Neuronal stem cell (in vitro differentiated cells): ENCODE measurements around the gene ABCB9.

Experiments
- DNase-seq: peaks from one replicate; pipeline ENCODE4 v3.0.0-alpha.2; 2013; ENCODE audit warnings: low spot score
- H2AFZ ChIP-seq: one replicate; pipeline ENCODE4 v1.6.1; 2013; ENCODE audit warnings: mild to moderate bottlenecking, low read length, inconsistent platforms
- H2AK5ac ChIP-seq: 2 replicates; pipeline ENCODE4 v1.6.1; 2013; ENCODE audit warnings: low read depth, mild to moderate bottlenecking, inconsistent platforms, low read length, moderate library complexity, mixed read lengths
- H2BK120ac ChIP-seq: 2 replicates; pipeline ENCODE4 v1.6.1; 2013; ENCODE audit warnings: low read depth, mild to moderate bottlenecking, inconsistent platforms, low read length, moderate library complexity, mixed read lengths
- H2BK12ac ChIP-seq: one replicate; pipeline ENCODE4 v1.6.1; 2013; ENCODE audit warnings: low read length, inconsistent platforms
- H2BK15ac ChIP-seq: 2 replicates; pipeline ENCODE4 v1.6.1; 2013; ENCODE audit warnings: mild to moderate bottlenecking, low read length, inconsistent platforms, mixed read lengths
- H2BK5ac ChIP-seq: one replicate; pipeline ENCODE4 v1.6.1; 2013; ENCODE audit warnings: inconsistent platforms, mild to moderate bottlenecking, low read length, moderate library complexity
- H3K14ac ChIP-seq: one replicate; pipeline ENCODE4 v1.6.1; 2013; ENCODE audit warnings: low read length, inconsistent platforms
- H3K18ac ChIP-seq: 2 replicates; pipeline ENCODE4 v1.6.1; 2013; ENCODE audit warnings: low read length, inconsistent platforms
- H3K23ac ChIP-seq: 2 replicates; pipeline ENCODE4 v1.6.1; 2013; ENCODE audit warnings: low read depth, mild to moderate bottlenecking, mixed read lengths, low read length, inconsistent platforms; ENCODE audit not compliant: poor library complexity
- H3K27ac ChIP-seq: replicated peaks from 3 replicates; pipeline ENCODE4 v1.5.1; 2013; ENCODE audit warnings: low read length, inconsistent platforms
- H3K27me3 ChIP-seq, 3 experiments: 2 replicates each; pipeline ENCODE4 v1.6.1; 2013; ENCODE audit warnings: low read length in 3 of 3, mild to moderate bottlenecking in 2 of 3, inconsistent platforms in 1 of 3, low read depth in 1 of 3, mixed read lengths in 1 of 3, moderate library complexity in 1 of 3; ENCODE audit not compliant: control insufficient read depth in 3 of 3, insufficient read depth in 3 of 3
- H3K36me3 ChIP-seq, 2 donors: replicated peaks in 1 of 2; 2 replicates each; pipeline ENCODE4 v1.6.1; 2013; ENCODE audit warnings: low read length in 2 of 2; ENCODE audit not compliant: control insufficient read depth in 2 of 2, insufficient read depth in 2 of 2
- H3K4ac ChIP-seq: 2 replicates; pipeline ENCODE4 v1.6.1; 2013; ENCODE audit warnings: inconsistent platforms, mild to moderate bottlenecking, low read length, moderate library complexity
- H3K4me1 ChIP-seq, 2 donors: 1 replicate in 1 of 2; 2 replicates in 1 of 2; pipeline ENCODE4 v1.6.1; 2013; ENCODE audit warnings: low read length in 2 of 2, low read depth in 1 of 2; ENCODE audit not compliant: control insufficient read depth in 2 of 2, insufficient read depth in 1 of 2
- H3K4me2 ChIP-seq: one replicate; pipeline ENCODE4 v1.6.1; 2013; ENCODE audit warnings: mild to moderate bottlenecking, low read length, inconsistent platforms; ENCODE audit not compliant: insufficient read depth, poor library complexity, severe bottlenecking
- H3K4me3 ChIP-seq, 2 donors: 2 replicates each; pipeline ENCODE4 v1.5.1; 2013; ENCODE audit warnings: low read length in 2 of 2, mild to moderate bottlenecking in 2 of 2, inconsistent platforms in 1 of 2, moderate library complexity in 1 of 2
- H3K79me1 ChIP-seq: one replicate; pipeline ENCODE4 v1.6.1; 2013; ENCODE audit warnings: low read depth, mild to moderate bottlenecking, inconsistent platforms, low read length, moderate library complexity
- H3K9ac ChIP-seq: one replicate; pipeline ENCODE4 v1.6.1; 2013; ENCODE audit warnings: mild to moderate bottlenecking, low read depth, low read length, inconsistent platforms; ENCODE audit not compliant: poor library complexity
- H3K9me3 ChIP-seq, 2 donors: replicated peaks in 1 of 2; 2 replicates each; pipeline versions ENCODE3 to v1.6.1; 2013; ENCODE audit warnings: low read length in 2 of 2, mild to moderate bottlenecking in 2 of 2, inconsistent platforms in 1 of 2, low read depth in 1 of 2, mixed read lengths in 1 of 2, moderate library complexity in 1 of 2; ENCODE audit not compliant: control insufficient read depth in 2 of 2, insufficient read depth in 1 of 2
- H4K8ac ChIP-seq: one replicate; pipeline ENCODE4 v1.6.1; 2013; ENCODE audit warnings: low read depth, mild to moderate bottlenecking, inconsistent platforms, low read length, moderate library complexity
- H4K91ac ChIP-seq: one replicate; pipeline ENCODE4 v1.6.1; 2013; ENCODE audit warnings: low read length, low read depth, mild to moderate bottlenecking, inconsistent platforms; ENCODE audit not compliant: poor library complexity
- WGBS, 2 donors: extraction: QIAGEN DNeasy Blood & Tissue Kit; methylation state at CpG; one replicate each; pipeline ENCODE4 v1.1.7; 2013; ENCODE audit warnings: missing lambda C conversion rate in 2 of 2, mixed read lengths in 1 of 2; ENCODE audit not compliant: insufficient read length in 2 of 2, insufficient replicate concordance in 1 of 2; ENCODE audit errors: extremely low coverage in 2 of 2; 5-methylcytosine and 5-hydroxymethylcytosine counted together

Gene ABCB9

GRCh38 chr12:122902854-122903692 is 63.2 kb downstream of the ABCB9 start:
- Histone ChIP-seq H3K27me3 (no peaks in the 10 kb centered on the region), H2BK12ac (no peak overlapping the region), H2AK5ac (no peak overlapping the region), H3K23ac (no peak overlapping the region), H3K27ac (no peak overlapping the region), H3K36me3 (no peaks in the 10 kb centered on the region), H3K79me1 (no peaks in the 10 kb centered on the region), H3K14ac (no peak overlapping the region), H3K9me3 (no peaks in the 10 kb centered on the region), H2BK15ac (no peak overlapping the region), H3K4me2 (no peak overlapping the region), H3K18ac (no peak overlapping the region), H4K8ac (no peak overlapping the region), H2BK120ac (no peak overlapping the region), H3K4me3 (no peak overlapping the region), H2AFZ (no peak overlapping the region), H4K91ac (no peak overlapping the region), H2BK5ac (no peak overlapping the region), H3K9ac (no peak overlapping the region), H3K4ac (no peak overlapping the region), H3K4me1 (peaks cover 0 to 10% of the 10 kb centered on the region in 2 donors)
- no CpG with 5 or more reads among the region's 10 CpGs for WGBS, 2 donors
- DNase-seq, result no peak

- Histone ChIP-seq H3K9me3 (no peaks in the 10 kb centered on the region), H3K27ac (no peak overlapping the region), H2BK5ac (no peak overlapping the region), H3K18ac (no peak overlapping the region), H3K4me1 (peaks cover 2 to 10% of the 10 kb centered on the region in 2 donors), H4K8ac (no peak overlapping the region), H3K4ac (no peak overlapping the region), H2AFZ (no peak overlapping the region), H4K91ac (no peak overlapping the region), H3K36me3 (no peaks in the 10 kb centered on the region), H3K79me1 (no peaks in the 10 kb centered on the region), H3K14ac (no peak overlapping the region), H2BK12ac (no peak overlapping the region), H2AK5ac (no peak overlapping the region), H2BK120ac (no peak overlapping the region), H2BK15ac (no peak overlapping the region), H3K4me2 (no peak overlapping the region), H3K9ac (no peak overlapping the region), H3K27me3 (peaks cover 0 to 2% (median 0%) of the 10 kb centered on the region in 3 experiments), H3K23ac (no peak overlapping the region), H3K4me3 (no peak overlapping the region)
- WGBS, 2 donors, result no CpG with 5 or more reads among the region's 6 CpGs
- DNase-seq, result no peak
Measured at GRCh38 chr12:122899887-122900286, 66.4 kb downstream of the ABCB9 start.

- Histone ChIP-seq H3K14ac (no peak overlapping the region), H3K4me2 (no peak overlapping the region), H3K4me3 (no peak overlapping the region), H2BK15ac (no peak overlapping the region), H3K4me1 (peaks cover 11 to 23% of the 10 kb centered on the region in 2 donors), H4K8ac (no peak overlapping the region), H3K27me3 (peaks cover 0 to 2% (median 0%) of the 10 kb centered on the region in 3 experiments), H3K4ac (no peak overlapping the region), H2AFZ (no peak overlapping the region), H2BK5ac (no peak overlapping the region), H3K18ac (no peak overlapping the region), H3K9me3 (no peaks in the 10 kb centered on the region), H3K9ac (no peak overlapping the region), H2BK12ac (no peak overlapping the region), H3K27ac (no peak overlapping the region), H3K23ac (no peak overlapping the region), H2BK120ac (no peak overlapping the region), H3K36me3 (peaks cover 0 to 4% of the 10 kb centered on the region in 2 donors), H4K91ac (no peak overlapping the region), H3K79me1 (no peaks in the 10 kb centered on the region), H2AK5ac (no peak overlapping the region)
- no peak for DNase-seq
- WGBS, 2 donors, result no CpG with 5 or more reads among the region's 7 CpGs
Measured at GRCh38 chr12:122896662-122897061, 69.6 kb downstream of the ABCB9 start.
